Measurements from ENCODE around the gene FES.
"Not testable (repeated sequence)": the region's sequence is repeated elsewhere in the genome, so short reads cannot be mapped to it uniquely, and the experiment has no call there.

DNA sequence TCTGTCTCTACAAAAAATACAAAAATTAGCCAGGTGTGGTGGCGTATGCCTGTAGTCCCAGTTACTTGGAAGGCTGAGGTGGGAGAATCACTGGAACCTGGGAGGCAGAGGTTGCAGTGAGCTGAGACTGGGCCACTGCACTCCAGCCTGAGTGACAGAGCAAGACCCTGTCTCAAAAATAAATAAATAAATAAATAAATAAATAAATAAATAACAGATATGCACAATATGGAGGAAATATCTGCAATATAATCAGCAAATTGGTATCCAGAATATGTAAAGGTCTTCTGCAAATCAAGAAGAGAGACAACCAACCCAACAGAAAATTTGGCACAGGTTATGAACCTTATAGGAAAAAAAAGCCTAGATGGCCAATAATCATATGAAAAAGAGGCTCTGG lies 34.9 kb upstream of the FES start:
- TF ChIP-seq, protein P1, sequence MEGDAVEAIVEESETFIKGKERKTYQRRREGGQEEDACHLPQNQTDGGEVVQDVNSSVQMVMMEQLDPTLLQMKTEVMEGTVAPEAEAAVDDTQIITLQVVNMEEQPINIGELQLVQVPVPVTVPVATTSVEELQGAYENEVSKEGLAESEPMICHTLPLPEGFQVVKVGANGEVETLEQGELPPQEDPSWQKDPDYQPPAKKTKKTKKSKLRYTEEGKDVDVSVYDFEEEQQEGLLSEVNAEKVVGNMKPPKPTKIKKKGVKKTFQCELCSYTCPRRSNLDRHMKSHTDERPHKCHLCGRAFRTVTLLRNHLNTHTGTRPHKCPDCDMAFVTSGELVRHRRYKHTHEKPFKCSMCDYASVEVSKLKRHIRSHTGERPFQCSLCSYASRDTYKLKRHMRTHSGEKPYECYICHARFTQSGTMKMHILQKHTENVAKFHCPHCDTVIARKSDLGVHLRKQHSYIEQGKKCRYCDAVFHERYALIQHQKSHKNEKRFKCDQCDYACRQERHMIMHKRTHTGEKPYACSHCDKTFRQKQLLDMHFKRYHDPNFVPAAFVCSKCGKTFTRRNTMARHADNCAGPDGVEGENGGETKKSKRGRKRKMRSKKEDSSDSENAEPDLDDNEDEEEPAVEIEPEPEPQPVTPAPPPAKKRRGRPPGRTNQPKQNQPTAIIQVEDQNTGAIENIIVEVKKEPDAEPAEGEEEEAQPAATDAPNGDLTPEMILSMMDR (IDR thresholded peaks at IDR 0.05; ENCODE audit: low read depth, low read length) = not testable (repeated sequence)
- not testable (repeated sequence) for TF ChIP-seq POLR2A (IDR thresholded peaks at IDR 0.05; ENCODE audit: extremely low read depth, insufficient read length)
- TF ChIP-seq, protein P2, sequence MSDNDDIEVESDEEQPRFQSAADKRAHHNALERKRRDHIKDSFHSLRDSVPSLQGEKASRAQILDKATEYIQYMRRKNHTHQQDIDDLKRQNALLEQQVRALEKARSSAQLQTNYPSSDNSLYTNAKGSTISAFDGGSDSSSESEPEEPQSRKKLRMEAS (IDR thresholded peaks at IDR 0.05; ENCODE audit: low read depth, low read length) = not testable (repeated sequence)

Measured in NB4 (cell line).